Skeletal muscle tissue (tissue), 4 donors: Measurements from ENCODE around the gene CMTM5. TPM values are rescaled to one million over a fixed set of nuclear protein-coding genes. Genes with fewer than 3 reads are reported as not detected.

ENCODE experiments used
- H3K27ac ChIP-seq: one replicate; pipeline ENCODE4 v1.7.0; 2013; ENCODE audit warnings: mild to moderate bottlenecking, low read depth, low read length, inconsistent platforms
- H3K27me3 ChIP-seq, 3 donors: one replicate each; pipeline ENCODE4 v1.7.0; 2013; ENCODE audit warnings: low read length in 3 of 3; ENCODE audit not compliant: control insufficient read depth in 3 of 3, insufficient read depth in 3 of 3
- H3K36me3 ChIP-seq, 3 donors: one replicate each; pipeline ENCODE4 v1.7.0; 2013; ENCODE audit warnings: low read length in 3 of 3; ENCODE audit not compliant: control insufficient read depth in 3 of 3, insufficient read depth in 3 of 3
- H3K4me1 ChIP-seq, 3 donors: one replicate each; pipeline ENCODE4 v1.7.0; 2013; ENCODE audit warnings: low read length in 3 of 3, mild to moderate bottlenecking in 3 of 3; ENCODE audit not compliant: control insufficient read depth in 3 of 3, insufficient read depth in 3 of 3
- H3K4me3 ChIP-seq, 3 donors: one replicate each; pipeline ENCODE4 v1.7.0; 2013; ENCODE audit warnings: low read length in 3 of 3
- H3K9ac ChIP-seq, 3 donors: one replicate each; pipeline ENCODE4 v1.7.0; 2013; ENCODE audit warnings: low read length in 3 of 3, mild to moderate bottlenecking in 3 of 3, moderate library complexity in 2 of 3, low read depth in 1 of 3
- H3K9me3 ChIP-seq, 3 donors: one replicate each; pipeline ENCODE4 v1.7.0; 2013; ENCODE audit warnings: low read length in 3 of 3; ENCODE audit not compliant: control insufficient read depth in 3 of 3
- total RNA-seq: library from RNA; depleted of rRNA; stranded (reverse); fragments of >200 nt; gene quantifications from one replicate; pipeline ENCODE4 v1.2.3, GENCODE V29; 2014
- donor health status: Osteomylitis.

CMTM5 gene
- total RNA-seq, 1 donor from 2014 or later = 2.1 TPM

DNA sequence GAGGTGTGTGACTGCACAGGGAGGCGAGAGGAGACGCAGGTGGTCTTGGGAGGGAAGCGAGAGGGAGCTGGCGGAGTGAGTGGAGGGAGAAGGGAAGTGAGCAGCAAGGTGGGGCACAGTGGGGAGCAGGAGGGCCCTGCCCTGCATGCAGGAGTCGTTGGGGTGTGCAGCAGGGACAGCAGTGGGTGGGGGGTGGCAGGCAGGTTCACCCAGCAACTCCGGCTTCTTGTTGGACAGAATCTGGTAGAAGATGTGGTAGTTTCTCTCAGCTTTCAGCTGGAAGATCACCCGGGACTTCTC lies 26.2 kb downstream of the CMTM5 start:
- no peak overlapping the region for H3K4me3 ChIP-seq
- no peak overlapping the region for H3K27ac ChIP-seq
- H3K27me3 ChIP-seq = peaks cover 0 to 14% (median 3%) of the 10 kb centered on the region in 3 donors
- no peak overlapping the region for H3K9ac ChIP-seq
- no peaks in the 10 kb centered on the region for H3K9me3 ChIP-seq
- H3K36me3 ChIP-seq = peaks cover 2 to 71% (median 52%) of the 10 kb centered on the region in 3 donors
- H3K4me1 ChIP-seq = peaks cover 0 to 18% (median 0%) of the 10 kb centered on the region in 3 donors

DNA sequence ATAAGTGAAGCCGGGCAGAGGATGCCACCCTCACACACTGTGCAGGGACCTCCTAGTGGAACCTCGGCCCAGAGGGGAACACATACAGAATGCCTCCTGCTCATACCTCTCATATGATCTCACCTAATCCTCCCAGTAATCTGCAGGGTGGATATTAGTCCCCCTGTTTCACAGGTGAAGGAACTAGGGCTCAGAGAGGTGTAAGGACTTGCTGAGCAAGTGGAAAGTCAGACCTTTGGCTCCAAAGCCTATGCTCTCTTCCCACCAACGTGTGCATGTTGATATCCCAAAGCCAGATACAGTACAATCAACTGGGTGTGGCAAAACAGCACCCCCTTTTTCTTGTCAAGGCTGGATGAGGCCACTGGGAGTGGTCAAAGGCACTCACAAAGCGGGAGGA lies 27.1 kb downstream of the CMTM5 start:
- peaks cover 0 to 14% (median 3%) of the 10 kb centered on the region in 3 donors for H3K27me3 ChIP-seq
- peaks cover 0 to 21% (median 0%) of the 10 kb centered on the region in 3 donors for H3K4me1 ChIP-seq
- no peak overlapping the region for H3K4me3 ChIP-seq
- H3K27ac ChIP-seq = no peak overlapping the region
- peaks cover 2 to 63% (median 46%) of the 10 kb centered on the region in 3 donors for H3K36me3 ChIP-seq
- H3K9ac ChIP-seq = no peak overlapping the region
- H3K9me3 ChIP-seq = no peaks in the 10 kb centered on the region

DNA sequence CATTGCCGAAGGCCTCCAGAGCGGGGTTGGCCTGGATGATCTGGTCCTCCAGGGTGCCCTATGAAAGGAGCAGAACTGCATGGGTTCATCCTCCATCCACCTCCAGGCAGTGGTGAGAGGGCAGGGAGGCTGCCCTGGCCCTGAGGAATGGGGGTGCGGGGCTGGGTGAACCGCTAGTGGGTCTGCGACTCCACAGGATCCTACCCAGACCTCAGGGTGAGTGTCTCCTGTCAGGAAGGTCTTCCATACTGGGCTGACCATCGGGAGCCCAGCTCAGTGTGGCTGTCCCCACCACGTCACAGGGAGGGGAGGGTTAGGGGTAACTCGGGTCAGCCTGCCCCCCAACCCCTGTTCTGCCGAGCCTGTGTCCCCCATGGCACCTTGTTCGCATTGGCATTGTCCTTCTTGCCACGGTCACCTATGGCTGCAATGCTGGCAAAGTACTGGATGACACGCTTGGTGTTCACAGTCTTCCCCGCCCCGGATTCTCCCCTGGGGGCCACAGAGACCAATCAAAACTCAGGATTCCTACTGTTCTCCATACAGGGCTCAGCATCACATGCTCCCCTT lies 27.6 kb downstream of the CMTM5 start:
- H3K27me3 ChIP-seq = peaks cover 0 to 14% (median 3%) of the 10 kb centered on the region in 3 donors
- H3K9me3 ChIP-seq = no peaks in the 10 kb centered on the region
- peaks cover 2 to 60% (median 46%) of the 10 kb centered on the region in 3 donors for H3K36me3 ChIP-seq
- no peak overlapping the region for H3K9ac ChIP-seq
- H3K4me3 ChIP-seq = no peak overlapping the region
- peaks cover 0 to 24% (median 0%) of the 10 kb centered on the region in 3 donors for H3K4me1 ChIP-seq
- no peak overlapping the region for H3K27ac ChIP-seq

DNA sequence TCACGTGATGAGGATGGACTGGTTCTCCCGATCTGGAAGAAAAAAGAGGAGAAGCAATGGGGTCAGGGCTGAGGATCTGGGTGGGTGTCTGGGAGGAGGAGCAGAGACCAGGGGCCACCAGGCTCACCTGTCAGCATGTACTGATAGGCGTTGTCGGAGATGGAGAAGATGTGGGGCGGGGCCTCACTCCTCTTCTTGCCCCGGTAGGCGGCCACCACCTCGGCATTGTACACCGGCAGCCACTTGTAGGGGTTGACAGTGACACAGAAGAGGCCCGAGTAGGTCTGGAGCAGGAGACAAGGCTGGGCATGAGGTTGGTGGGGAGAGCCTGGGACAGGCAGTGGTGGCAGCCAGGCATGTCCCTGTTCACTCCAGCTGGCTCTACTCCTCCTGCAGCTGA lies 28.2 kb downstream of the CMTM5 start:
- Histone ChIP-seq H3K27ac (no peak overlapping the region), H3K4me1 (peaks cover 0 to 24% (median 0%) of the 10 kb centered on the region in 3 donors), H3K4me3 (no peak overlapping the region), H3K9ac (no peak overlapping the region), H3K36me3 (peaks cover 2 to 56% (median 42%) of the 10 kb centered on the region in 3 donors), H3K27me3 (peaks cover 0 to 14% (median 3%) of the 10 kb centered on the region in 3 donors), H3K9me3 (no peaks in the 10 kb centered on the region)

DNA sequence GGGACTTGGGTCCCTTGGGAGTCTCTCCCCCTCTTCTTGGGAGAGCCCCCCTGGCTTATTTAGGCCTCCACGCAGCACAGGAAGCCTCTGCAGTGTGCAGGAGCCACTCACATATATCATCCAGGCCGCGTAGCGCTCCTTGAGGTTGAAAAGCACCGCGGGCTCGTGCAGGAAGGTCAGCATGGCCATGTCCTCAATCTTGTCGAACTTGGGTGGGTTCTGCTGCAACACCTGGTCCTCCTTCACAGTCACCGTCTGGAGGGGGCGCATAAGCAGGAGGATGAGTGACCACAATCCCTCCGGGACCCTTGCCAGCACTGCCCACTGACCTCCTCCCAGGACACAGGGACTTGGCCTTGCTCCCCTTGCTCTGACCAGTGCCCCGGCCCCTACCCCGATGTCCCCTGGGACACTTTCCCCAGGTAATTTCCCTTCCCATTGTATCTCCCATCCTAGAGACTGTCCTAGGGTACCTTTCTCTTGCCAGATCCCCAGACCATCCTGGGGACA lies 28.7 kb downstream of the CMTM5 start:
- Histone ChIP-seq H3K27ac (no peak overlapping the region), H3K9me3 (no peaks in the 10 kb centered on the region), H3K9ac (no peak overlapping the region), H3K4me1 (peaks cover 0 to 24% (median 0%) of the 10 kb centered on the region in 3 donors), H3K4me3 (no peak overlapping the region), H3K36me3 (peaks cover 2 to 53% (median 37%) of the 10 kb centered on the region in 3 donors), H3K27me3 (peaks cover 0 to 14% (median 3%) of the 10 kb centered on the region in 3 donors)

DNA sequence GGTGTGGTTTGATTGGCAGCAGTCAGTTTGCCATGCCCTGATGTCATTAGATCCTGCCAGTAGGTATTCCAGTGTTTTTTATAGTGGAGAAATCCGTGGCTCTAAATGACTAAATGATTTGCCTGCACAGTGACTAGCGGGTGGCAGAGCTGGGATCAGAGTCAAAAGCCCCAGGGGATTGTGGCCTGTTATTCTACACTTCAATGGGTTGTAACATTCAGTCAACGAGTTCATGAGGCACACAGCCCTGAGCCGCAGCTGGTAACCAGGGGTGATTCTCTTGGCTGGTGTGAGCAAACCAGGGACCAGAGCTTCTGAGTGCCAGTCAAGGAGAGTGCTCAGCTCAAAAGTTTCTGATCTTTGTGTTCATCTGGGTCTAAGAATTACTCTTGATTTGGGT lies 29.4 kb downstream of the CMTM5 start:
- no peak overlapping the region for H3K27ac ChIP-seq
- H3K9ac ChIP-seq = no peak overlapping the region
- H3K4me3 ChIP-seq = no peak overlapping the region
- peaks cover 0 to 16% (median 3%) of the 10 kb centered on the region in 3 donors for H3K27me3 ChIP-seq
- H3K9me3 ChIP-seq = no peaks in the 10 kb centered on the region
- peaks cover 0 to 24% (median 0%) of the 10 kb centered on the region in 3 donors for H3K4me1 ChIP-seq
- peaks cover 2 to 48% (median 36%) of the 10 kb centered on the region in 3 donors for H3K36me3 ChIP-seq

DNA sequence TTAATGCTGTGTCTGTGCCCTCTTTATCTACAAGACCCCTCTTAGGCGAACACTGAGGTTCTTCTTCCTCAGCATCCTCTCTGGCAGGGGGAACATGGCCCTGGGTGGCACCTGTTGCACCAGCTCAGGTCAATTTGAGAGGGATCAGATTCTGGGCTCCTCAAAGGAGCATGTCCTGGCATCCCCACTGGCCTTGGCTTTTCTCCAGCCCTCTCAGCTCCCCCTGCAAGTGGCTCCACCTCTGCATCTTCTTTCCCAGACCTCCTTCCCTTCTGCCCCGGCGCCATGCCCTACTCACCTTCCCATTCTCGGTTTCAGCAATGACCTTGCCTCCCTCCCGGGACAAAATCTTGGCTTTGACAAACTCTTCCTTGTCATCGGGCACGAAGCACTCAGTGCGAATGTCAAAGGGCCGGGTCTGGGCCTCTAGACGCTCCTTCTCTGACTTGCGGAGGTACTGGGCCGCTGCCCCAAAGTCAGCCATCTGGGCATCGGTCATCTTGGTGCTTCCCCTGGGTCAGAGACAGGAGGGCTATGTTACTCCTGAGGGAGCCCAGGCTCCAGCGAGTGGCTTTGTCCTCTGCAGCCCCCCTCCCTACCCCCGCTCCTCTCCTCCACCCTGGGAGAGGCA lies 30.0 kb downstream of the CMTM5 start:
- Histone ChIP-seq H3K4me3 (no peak overlapping the region), H3K4me1 (peaks cover 0 to 23% (median 0%) of the 10 kb centered on the region in 3 donors), H3K9ac (peak overlapping the region in 1 of 3 donors; percentile 33), H3K36me3 (peaks cover 2 to 44% (median 36%) of the 10 kb centered on the region in 3 donors), H3K9me3 (no peaks in the 10 kb centered on the region), H3K27me3 (peaks cover 0 to 16% (median 2%) of the 10 kb centered on the region in 3 donors), H3K27ac (no peak overlapping the region)

DNA sequence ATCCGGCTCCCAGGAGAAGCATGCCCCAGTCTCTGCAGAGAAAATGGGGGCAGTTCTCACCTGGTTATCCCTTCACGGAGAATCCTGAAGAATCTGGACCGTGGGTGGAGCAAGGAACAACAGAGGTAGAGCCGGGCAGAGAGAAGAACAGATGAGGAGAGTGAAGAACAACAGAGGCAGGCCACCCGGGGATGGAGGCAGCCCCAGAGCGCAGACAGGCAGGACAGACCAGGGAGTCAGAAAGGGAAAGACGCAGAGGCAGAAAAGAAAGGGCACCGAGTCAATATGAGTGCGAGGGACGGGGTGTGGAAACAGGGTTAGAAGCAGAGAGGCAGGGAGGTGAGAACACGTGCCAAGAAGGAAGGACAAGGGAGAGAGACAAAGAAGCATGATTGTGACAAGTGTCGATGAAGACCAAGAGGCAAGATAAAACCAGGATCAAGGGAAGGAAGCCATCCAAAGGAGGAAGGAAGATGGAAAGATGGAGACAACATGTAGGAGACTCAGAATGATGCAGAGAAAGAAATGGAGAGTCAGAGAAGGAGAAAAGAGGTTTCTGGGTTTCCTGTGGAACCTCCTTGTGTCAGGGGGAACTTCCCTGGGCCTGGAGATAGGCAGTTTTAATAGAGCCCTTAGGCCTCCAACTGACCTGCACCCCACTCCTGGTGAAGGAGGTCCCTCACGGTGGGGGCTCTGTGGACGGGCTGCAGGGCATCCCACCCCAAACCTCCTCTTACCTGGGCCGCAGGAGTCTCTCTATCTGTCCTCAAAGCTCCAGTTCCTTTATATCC lies 30.9 kb downstream of the CMTM5 start, which contains the start of gene MYH6:
MYH6 (minus strand) TSS at position 758 of the 791 bp plus-strand sequence. CDS start 1,050 bp downstream, outside the sequence.
- no peak within 1 kb of the TSS for H3K4me3 ChIP-seq
- H3K27me3 ChIP-seq = peaks cover 0 to 20% (median 0%) of the 10 kb centered on the region in 3 donors
- H3K4me1 ChIP-seq = peaks cover 0 to 19% (median 0%) of the 10 kb centered on the region in 3 donors
- peaks cover 2 to 42% (median 28%) of the 10 kb centered on the region in 3 donors for H3K36me3 ChIP-seq
- H3K9me3 ChIP-seq = no peaks in the 10 kb centered on the region
- peak within 1 kb of the TSS; percentile 54 for H3K27ac ChIP-seq
- peak within 1 kb of the TSS in 1 of 3 donors; percentile 33 for H3K9ac ChIP-seq

DNA sequence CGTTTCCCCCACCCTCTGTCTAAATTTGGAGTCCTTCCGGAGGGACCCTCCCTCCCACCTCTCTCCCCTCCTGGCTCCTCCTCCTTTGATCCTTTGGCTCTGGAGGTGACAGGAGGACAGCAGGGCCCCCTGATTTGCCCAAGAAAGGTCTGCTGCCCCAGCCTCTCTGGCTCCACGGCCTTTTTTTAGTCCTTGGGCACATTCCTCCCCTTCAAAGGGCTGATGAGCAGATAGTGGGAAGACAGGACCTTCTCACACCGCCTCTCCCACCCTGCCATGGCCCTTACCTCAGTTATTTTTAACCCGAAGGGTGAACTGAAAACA lies 31.4 kb downstream of the CMTM5 start:
- Histone ChIP-seq H3K27ac (no peak overlapping the region), H3K4me1 (peaks cover 0 to 19% (median 0%) of the 10 kb centered on the region in 3 donors), H3K27me3 (peaks cover 0 to 20% (median 0%) of the 10 kb centered on the region in 3 donors), H3K4me3 (no peak overlapping the region), H3K36me3 (peaks cover 2 to 39% (median 25%) of the 10 kb centered on the region in 3 donors), H3K9me3 (no peaks in the 10 kb centered on the region), H3K9ac (peak overlapping the region in 1 of 3 donors; percentile 11)
